Esophagus squamous epithelium (tissue), 4 donors: ENCODE measurements around the gene EEPD1.

Experiments used
- POLR2A ChIP-seq, 4 donors: fragments of 450-650 bp; IDR thresholded peaks; one replicate each; pipeline ENCODE4 v1.6.1; 2017; ENCODE audit warnings: antibody characterized with exemption in 4 of 4, mild to moderate bottlenecking in 4 of 4, moderate library complexity in 3 of 4
- TF ChIP-seq, protein P1 (sequence below), 6 experiments: fragments of 450-650 bp in 4 of 6; fragments of 200-600 bp in 2 of 6; sonication (generic) in 2 of 6; IDR thresholded peaks; one replicate each; pipeline ENCODE4 v1.5.1; 2016 to 2019; ENCODE audit warnings: antibody characterized with exemption in 6 of 6, mild to moderate bottlenecking in 4 of 6, moderate library complexity in 4 of 6

- TF ChIP-seq, protein P1, sequence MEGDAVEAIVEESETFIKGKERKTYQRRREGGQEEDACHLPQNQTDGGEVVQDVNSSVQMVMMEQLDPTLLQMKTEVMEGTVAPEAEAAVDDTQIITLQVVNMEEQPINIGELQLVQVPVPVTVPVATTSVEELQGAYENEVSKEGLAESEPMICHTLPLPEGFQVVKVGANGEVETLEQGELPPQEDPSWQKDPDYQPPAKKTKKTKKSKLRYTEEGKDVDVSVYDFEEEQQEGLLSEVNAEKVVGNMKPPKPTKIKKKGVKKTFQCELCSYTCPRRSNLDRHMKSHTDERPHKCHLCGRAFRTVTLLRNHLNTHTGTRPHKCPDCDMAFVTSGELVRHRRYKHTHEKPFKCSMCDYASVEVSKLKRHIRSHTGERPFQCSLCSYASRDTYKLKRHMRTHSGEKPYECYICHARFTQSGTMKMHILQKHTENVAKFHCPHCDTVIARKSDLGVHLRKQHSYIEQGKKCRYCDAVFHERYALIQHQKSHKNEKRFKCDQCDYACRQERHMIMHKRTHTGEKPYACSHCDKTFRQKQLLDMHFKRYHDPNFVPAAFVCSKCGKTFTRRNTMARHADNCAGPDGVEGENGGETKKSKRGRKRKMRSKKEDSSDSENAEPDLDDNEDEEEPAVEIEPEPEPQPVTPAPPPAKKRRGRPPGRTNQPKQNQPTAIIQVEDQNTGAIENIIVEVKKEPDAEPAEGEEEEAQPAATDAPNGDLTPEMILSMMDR (IDR thresholded peaks at IDR 0.05), result no peak
- TF ChIP-seq POLR2A (IDR thresholded peaks at IDR 0.05), result no peak
Observed at GRCh38 chr7:36192053-36192824, 39.2 kb downstream of the EEPD1 start.
